Measurements from ENCODE around the gene PCDHB16.

The PCDHB16 gene

GRCh38 chr5:141234109-141234667, 52.0 kb downstream of the PCDHB16 start:
- no peak for DNase-seq (ENCODE audit: low spot score)
